BE2C (cell line): ENCODE results near the gene KCNH4.

ENCODE experiments used
- DNase-seq: peaks from one replicate; pipeline ENCODE4 v3.0.0-alpha.2; 2020
- H3K27me3 ChIP-seq: fragments of 250-450 bp; sonication (Bioruptor Pico); 2 replicates; pipeline ENCODE4 v1.5.1; 2020; ENCODE audit warnings: mild to moderate bottlenecking
- H3K36me3 ChIP-seq: fragments of 250-450 bp; sonication (Bioruptor Pico); 2 replicates; pipeline ENCODE4 v1.5.1; 2020; ENCODE audit warnings: mild to moderate bottlenecking
- H3K4me1 ChIP-seq: fragments of 250-450 bp; sonication (Bioruptor Pico); 2 replicates; pipeline ENCODE4 v1.5.1; 2020
- H3K4me3 ChIP-seq: 2 replicates; pipeline ENCODE4 v1.5.1; 2011; ENCODE audit warnings: low read depth, low read length
- H3K9me3 ChIP-seq: fragments of 250-450 bp; sonication (Bioruptor Pico); 2 replicates; pipeline ENCODE4 v1.5.1; 2020
- CTCF ChIP-seq: IDR thresholded peaks from 2 replicates; pipeline ENCODE4 v1.5.1; 2012; ENCODE audit warnings: mild to moderate bottlenecking, low read depth, low read length

Gene KCNH4

GRCh38 chr17:42135664-42136653 lies 45.0 kb downstream of the KCNH4 start:
- Histone ChIP-seq H3K4me1 (peaks cover 5% of the 10 kb centered on the region), H3K27me3 (no peaks in the 10 kb centered on the region), H3K36me3 (peaks cover 13% of the 10 kb centered on the region), H3K4me3 (no peak overlapping the region), H3K9me3 (no peaks in the 10 kb centered on the region)
- DNase-seq: no peak
- no peak for TF ChIP-seq CTCF

- TF ChIP-seq CTCF: no peak
- H3K36me3 ChIP-seq: peaks cover 19% of the 10 kb centered on the region
- H3K4me3 ChIP-seq: no peak overlapping the region
- no peaks in the 10 kb centered on the region for H3K27me3 ChIP-seq
- peaks cover 5% of the 10 kb centered on the region for H3K4me1 ChIP-seq
- DNase-seq: no peak
- H3K9me3 ChIP-seq: no peaks in the 10 kb centered on the region
Observed at GRCh38 chr17:42135151-42135550, 45.8 kb downstream of the KCNH4 start.

GRCh38 chr17:42133461-42134041 lies 47.4 kb downstream of the KCNH4 start:
- TF ChIP-seq CTCF: no peak
- DNase-seq: peak; percentile 82
- H3K9me3 ChIP-seq: no peaks in the 10 kb centered on the region
- H3K27me3 ChIP-seq: no peaks in the 10 kb centered on the region
- peaks cover 35% of the 10 kb centered on the region for H3K36me3 ChIP-seq
- no peak overlapping the region for H3K4me3 ChIP-seq
- H3K4me1 ChIP-seq: peaks cover 5% of the 10 kb centered on the region

GRCh38 chr17:42132941-42133340 lies 48.0 kb downstream of the KCNH4 start:
- TF ChIP-seq CTCF: no peak
- Histone ChIP-seq H3K4me3 (no peak overlapping the region), H3K27me3 (no peaks in the 10 kb centered on the region), H3K9me3 (no peaks in the 10 kb centered on the region), H3K4me1 (peaks cover 5% of the 10 kb centered on the region), H3K36me3 (peaks cover 41% of the 10 kb centered on the region)
- no peak for DNase-seq

- Histone ChIP-seq H3K36me3 (peaks cover 47% of the 10 kb centered on the region), H3K4me3 (no peak overlapping the region), H3K9me3 (no peaks in the 10 kb centered on the region), H3K4me1 (peaks cover 5% of the 10 kb centered on the region), H3K27me3 (no peaks in the 10 kb centered on the region)
- no peak for TF ChIP-seq CTCF
- no peak for DNase-seq
Observed at GRCh38 chr17:42131981-42132432, 48.9 kb downstream of the KCNH4 start.

GRCh38 chr17:42131232-42131631 lies 49.7 kb downstream of the KCNH4 start:
- no peaks in the 10 kb centered on the region for H3K9me3 ChIP-seq
- no peaks in the 10 kb centered on the region for H3K27me3 ChIP-seq
- peaks cover 5% of the 10 kb centered on the region for H3K4me1 ChIP-seq
- H3K4me3 ChIP-seq: no peak overlapping the region
- H3K36me3 ChIP-seq: peaks cover 45% of the 10 kb centered on the region
- no peak for DNase-seq
- no peak for TF ChIP-seq CTCF
